HPDE6-E6E7 (cell line): ENCODE measurements around the gene TMC3.
"Not testable (repeated sequence)": the region's sequence is repeated elsewhere in the genome, so short reads cannot be mapped to it uniquely, and the experiment has no call there.

Experiments
- DNase-seq: peaks from one replicate; pipeline ENCODE4 v3.0.0; 2011; ENCODE audit warnings: missing footprints; ENCODE audit errors: extremely low spot score

The TMC3 gene

DNA sequence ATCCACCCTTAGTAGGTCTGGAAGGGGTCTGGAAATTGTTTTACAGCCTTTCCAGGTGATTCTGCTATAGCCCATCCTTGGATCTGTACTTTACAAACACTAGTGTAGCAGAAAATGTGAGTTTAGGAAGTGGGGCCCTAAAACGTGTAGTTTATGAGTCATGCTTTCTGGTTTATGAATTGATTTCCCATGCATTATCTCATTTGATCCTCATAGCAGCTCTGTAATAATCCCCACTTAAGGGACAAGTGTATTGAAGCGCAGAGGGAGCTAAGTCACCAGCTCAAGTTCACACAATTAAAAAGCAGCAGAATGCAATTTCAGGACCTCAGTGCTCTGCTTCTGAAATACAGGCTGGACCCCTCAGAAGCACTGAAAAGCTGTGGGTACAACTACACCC is 27.4 kb downstream of the TMC3 start:
- DNase-seq = no peak

DNA sequence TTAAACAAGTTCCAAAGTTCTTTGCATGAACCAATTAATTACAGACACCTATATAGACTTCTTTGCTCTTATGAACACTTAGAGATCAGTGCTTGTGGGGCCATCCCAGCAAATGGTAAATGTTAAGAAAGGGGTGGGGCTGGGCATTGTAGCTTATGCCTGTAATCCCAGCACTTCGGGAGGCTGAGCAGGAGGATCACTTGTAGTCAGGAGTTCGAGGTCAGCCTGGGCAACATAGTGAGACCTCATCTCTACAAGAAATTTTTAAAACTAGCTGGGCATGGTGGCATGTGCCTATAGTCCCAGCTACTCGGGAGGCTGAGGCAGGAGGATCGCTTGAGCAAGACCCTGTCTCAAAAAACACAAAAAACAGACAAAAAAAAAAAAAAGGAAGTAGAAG is 30.6 kb downstream of the TMC3 start:
- DNase-seq = no peak

DNA sequence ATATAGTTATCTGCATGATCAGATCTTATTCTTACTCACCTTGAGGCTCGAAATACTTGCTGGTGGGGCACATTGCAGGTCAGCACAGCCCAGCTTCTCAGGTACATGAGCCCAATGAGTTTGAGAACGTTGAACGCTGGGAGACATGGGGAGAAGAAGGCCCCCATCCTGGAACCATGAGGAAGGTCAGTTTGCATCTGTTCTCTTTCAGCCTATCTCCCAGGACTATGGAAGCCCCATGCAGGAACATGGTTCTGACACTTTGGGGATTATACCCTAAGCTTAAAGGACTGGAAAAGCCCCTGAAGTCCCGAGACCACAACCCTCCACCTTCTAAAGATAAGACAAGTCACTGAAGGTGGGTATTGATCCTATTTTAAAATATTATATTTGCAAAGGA is 32.7 kb downstream of the TMC3 start:
- no peak for DNase-seq

DNA sequence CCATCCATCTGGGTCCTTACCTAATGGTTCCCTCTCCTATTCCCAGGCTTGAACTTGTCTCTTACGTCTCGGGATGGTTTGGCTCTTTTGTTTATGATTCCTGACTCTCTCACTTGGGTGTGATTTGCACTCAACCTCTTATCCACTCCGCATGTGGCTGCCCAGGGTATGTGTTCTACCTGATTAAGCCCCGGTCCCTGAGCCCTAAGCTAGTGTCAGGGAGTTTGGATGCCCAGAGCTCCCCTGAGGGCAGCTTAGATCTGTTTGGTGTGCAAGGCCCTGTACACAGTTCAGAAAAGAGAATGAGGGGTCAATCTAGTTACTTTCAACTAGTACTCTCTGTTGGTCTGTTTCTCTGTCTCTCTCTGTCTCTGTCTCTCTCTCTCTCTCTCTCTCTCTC is 34.2 kb downstream of the TMC3 start:
- no peak for DNase-seq

DNA sequence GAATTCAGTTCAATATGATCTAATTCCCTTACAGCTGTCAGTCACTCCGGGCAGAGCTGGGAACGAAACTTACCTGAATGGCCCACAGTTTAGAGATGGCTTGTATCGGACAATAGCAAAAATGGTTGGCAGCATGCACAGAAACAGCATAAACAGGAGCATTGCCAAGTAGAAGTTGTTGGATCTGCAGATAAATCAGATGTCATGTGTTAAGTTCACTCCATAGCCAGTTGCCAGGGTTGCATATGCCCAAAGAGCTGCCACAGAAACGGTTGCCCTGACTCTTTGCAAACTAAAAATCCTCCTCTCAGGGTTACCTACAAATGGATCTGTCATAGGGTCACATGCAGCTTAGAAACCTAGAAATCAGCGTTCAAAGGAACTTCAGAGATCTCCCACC is 34.7 kb downstream of the TMC3 start:
- DNase-seq = no peak

DNA sequence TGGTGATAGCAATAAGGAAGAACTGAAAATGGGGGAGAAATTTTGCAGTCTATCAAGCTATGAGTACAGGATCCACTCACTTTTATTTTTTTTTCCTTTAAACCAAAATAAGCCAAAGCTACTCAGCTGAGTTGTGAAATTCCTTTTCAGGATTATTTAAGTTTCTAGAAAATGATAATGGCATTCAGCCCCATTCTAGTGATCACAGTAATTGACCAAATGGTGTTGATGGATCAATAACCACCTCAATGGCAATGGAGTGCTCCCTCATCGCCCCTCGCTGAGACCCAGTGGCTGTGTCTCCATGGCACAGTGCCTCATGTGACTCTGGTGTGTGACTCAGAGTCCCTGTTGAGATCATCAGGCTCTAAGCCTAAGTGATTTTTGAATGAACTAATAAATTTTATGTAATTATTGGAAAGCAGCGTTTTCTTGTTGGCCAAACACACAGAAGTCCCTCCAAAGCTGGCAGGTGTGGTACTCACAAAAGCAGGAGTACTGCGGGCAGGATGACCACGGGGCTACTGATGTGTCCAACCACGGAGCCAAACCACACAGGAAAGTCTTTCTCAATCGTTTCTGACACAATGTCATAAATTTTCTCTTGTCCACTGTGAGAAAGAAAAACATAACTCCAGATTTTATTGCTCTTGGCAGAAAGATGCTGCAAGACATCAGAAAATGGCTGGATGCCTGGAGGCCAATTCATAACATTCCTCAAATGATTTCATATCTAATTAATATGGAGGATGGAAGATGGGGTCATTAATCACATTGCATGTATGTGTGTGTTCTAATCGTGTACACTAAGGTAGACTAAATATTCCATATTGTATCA is 35.6 kb downstream of the TMC3 start:
- no peak for DNase-seq

DNA sequence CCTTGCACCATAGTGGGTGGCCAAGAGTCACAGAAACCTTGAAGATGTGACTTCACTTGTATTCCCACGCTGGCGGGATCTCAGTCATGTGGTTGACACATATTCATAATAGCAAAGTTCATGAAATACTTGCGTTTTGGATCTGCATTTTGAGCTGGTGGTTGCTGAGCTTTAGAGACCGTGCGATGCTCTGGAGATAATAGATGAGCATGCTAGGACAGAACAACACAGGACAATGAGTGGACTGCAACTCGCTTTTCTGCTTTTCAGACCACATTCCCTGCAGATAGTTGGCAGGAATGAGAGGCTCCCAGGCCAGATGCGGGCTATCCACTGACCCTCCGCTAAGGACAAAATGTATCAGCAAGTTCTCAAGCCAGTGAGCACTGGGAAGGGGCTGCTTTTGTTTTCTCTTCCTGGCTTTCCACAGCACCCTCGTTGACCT is 36.3 kb downstream of the TMC3 start:
- no peak for DNase-seq

DNA sequence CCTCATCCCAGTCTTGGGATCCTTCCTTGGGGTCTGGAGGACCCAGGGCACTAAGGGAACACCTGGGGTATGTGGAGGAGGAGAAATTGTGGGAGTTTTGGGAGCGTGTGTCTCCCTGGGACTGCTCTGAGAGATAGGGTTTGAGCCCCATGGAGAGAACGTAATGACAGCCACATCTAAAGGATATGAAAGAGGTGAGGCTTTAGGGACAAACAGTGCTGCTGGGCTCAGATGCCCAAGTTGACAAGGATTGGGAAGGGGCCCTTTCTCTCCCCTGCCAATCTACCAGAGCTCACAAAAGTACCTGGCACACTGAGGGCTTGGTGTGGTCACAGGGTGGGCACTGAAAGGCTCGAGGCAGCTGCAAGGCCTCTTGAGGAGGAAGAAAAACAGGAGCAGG is 36.8 kb downstream of the TMC3 start:
- no peak for DNase-seq

DNA sequence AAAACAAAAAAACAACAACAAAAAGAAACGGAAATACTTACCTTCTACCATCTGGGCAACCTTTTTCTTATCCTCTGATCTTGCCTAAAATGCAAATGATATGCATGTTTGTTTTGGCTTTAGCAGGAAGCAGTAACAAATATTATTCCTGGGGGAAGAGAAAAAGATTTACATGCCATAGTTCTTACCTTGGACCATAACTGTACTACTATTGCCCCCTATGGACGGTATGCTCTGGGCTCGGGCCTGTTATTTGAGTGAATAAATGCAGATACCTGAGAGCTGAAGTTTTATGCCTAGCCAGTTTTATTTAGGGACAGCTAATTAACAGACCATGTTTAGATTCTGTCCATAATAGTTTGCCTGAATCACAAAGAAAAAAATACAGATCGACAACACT is 37.4 kb downstream of the TMC3 start:
- no peak for DNase-seq

DNA sequence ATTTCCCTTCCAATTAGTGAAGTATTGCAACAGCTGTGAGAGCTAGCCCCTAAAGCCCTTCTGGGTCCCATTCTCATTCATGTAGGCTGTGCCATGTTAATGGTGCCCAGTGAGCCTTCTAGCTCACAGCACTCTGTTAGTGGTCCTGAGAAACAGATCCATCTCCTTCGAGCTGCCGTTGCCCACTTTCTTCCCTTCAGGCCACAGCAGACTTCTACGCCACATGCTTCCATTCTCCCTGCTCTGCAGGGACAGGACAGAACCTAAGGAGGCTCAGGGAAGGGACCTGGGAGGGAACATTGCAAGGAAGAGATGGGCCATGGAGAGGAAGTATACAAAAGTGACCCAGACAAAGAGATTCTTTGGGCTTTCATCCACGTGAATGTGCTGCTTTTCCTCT is 38.4 kb downstream of the TMC3 start:
- no peak for DNase-seq

DNA sequence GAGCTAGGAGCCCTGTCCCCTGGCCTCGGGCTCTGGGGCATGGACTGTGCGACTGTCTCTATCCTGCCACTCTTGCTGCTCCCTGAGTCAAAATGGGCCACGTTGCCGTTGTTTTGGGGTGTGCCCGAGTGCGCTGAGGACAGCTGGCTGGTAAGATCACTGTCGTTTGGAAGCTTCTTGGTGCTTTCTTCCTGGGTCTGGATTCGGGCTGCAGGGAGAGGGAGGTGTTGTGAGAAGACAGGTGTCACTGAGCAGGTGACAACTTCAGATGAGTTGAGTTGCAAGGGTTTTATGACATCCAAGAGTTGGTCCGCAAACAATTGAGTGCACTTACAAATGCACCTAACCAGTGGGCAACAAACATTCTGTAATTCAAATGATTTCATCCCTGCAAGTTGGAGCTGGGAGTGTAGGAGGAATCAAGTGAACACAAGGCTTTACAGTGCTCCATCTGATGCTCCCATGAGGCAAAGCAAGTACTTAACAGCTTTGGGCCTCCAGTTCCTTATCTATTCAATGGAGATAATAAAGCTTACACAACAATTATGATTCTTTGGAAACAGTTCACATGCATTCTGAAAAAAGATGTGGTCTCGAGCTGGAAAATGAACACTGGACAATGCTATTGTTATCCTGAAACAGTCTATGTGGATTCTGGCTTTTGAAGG is 39.1 kb downstream of the TMC3 start:
- no peak for DNase-seq

DNA sequence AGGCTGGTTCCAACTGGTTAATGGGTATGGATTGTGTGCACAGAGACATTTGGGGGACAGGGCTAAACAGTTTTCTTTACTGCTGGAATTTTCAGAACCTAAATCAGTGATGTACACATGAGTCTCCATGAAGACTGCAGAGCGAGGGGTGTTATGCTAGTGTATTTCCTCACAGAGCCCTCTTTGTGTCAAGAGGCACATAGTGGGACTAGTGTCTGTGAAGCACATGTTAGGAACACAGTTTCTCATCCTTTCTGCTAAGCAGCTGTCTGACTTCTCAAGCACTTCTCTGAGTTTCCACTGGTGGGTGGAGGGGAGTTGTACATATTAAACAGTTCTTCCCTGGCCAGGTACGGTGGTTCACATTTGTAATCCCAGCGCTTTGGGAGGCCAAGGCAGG is 40.6 kb downstream of the TMC3 start:
- no peak for DNase-seq

DNA sequence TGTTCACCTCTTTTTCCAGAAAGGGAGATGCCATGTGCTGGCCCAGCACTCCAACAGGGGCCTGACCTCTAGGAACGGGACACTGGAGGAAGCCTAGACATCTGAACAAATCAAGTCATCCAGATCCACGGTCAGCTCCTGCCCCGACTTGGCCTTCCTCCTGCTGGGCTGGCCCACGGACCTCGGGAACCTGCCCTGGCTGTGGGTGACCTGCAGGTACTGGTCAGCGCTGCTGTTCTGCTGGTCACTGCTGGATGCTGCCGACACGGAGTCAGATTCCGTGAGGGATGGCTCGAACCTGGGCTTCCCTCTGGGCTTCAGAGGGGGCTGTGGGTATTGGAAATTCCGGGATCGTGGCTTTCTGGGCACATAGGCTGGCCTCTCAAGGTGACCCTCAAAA is 41.7 kb downstream of the TMC3 start:
- DNase-seq = no peak

DNA sequence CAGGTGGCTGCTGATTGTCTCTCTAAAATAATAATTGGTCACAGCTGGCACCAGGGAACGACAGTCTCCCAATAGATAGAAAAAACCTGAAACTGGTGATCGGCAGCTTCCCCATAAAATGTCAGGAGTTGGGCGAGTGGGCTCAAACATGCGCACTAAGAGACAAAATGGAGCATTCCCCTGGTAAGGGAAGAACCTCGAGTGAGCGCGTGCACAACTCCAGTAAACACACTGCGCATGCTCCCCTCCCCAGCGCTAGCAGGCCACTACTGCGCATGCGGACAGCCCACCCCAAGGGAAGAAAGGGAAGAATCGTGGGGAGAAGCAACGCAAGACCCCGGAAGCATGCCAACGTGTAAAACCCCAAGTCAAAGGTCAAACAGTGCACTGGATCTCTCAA is 42.4 kb downstream of the TMC3 start:
- no peak for DNase-seq

DNA sequence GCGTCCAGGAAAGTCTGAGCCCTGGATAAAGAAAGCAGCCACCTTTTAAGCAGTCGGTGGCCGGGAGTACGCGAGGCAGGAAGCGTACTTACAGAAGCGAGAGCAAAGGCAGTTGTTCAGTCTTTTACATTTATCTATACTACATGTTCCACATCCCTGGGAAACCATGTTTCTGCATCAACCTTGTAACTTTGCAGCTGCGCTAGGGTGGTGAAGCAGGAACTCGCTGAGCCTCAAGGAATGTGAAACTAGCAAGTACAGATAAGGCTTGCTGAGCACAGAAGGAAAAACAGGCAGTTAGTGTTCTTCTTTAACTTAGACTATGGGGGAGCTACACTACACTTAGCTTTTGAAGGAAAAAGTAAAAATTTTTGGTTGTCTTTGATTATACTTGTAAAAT is 42.9 kb downstream of the TMC3 start:
- DNase-seq = not testable (repeated sequence)

DNA sequence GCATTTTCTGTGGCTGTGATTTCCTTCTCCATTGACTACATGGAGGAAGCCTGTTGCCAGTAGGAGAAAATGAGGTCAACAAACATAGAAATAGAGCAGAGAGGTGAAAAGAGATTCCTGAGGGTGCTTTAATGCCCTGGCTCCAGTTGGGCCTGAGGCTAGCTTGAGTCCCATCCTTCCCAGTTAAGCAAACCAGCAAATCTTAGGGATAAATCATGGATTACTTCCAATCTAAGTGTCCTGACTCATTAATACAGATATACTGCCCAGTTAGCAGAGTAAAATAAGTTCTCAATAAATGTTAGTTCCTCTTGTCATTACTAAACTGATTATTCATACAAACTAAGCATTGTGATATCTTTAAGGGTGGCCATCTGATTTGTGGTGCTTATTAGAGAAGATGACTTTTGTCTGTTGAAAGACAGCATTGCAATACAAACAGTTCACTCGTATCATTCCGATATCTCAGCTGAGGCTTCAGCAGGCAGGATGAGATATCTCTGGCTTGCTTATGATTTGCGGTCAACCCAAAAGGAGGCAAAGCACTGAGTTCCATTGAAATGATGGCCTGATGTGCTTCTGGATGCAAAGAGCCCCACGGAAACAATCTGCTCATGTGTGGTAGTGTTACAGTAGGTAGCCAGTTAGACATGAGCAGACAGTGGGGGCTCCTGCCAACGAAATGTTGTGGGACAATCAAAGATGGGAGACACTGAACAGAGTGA is 43.5 kb downstream of the TMC3 start:
- DNase-seq = no peak

DNA sequence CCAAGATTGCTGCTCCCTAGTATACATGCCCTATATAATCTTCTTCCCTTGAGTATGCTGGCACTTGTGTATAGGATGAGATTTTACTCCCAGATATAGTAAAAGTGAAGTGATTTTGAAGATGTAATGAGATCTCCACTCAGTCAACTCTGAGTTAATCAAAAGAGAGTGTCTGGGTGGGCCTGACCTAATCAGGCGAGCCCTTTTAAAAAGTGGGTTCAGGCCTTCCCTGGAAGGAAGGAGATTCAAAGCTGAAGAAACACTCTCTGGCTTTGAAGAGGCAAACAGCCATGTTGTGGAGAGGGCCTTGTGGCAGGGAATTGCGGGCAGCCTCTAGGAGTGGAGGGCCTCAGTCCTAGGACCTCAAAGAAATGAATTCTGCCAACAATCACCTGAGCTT is 44.6 kb downstream of the TMC3 start:
- no peak for DNase-seq

DNA sequence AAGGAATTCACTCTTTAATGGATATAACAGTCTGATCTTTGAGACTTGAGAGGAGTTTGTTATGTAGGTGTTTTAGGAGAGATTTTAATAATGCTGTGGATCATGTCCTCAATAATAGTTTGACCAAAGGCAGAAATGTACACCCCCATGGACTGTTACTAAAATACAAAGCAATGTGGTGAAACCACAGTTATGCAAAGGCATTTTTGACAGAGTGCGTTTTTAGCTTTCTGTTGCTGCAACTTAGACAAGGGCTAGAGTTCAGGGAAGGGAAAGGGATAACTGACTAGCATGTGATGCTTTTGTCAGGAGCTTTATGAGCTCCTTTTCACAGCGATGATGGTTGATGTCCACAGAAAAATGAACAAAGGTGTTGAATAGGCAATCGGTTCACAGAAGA is 46.5 kb downstream of the TMC3 start:
- no peak for DNase-seq

DNA sequence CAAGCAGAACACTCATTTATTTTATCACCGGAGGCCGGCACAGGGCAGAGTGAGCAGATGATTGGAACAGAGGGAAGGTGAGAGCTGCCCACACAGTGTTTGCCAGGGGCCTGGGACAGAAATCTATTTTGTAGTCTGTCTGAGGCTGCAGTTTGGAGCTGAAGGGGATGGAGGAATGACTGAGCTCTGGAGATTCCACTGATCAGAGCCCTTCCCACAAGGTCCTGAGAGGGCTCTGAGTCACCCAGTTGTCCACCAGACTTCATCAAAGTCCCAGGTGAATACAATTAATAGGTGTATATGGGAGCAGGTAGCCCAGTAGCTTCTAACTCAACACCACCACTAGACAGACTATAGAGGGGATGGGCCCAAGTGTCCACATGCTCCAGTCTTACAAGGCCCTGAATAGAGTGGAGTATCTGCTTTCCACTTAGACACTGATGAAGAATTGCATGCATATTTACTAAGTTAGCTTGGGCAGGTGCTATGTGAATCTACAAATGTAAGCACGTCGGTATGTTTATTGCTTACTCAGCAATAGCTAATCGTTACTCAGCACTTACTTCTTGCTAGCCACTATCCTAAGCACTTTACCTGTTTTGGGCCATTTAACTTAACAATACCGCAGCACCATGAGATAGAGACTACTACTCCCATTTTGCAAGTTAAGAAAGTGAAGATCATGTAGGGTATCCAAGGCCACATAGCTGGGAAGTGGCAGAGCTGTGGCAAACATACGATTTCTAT is 47.4 kb downstream of the TMC3 start:
- no peak for DNase-seq

DNA sequence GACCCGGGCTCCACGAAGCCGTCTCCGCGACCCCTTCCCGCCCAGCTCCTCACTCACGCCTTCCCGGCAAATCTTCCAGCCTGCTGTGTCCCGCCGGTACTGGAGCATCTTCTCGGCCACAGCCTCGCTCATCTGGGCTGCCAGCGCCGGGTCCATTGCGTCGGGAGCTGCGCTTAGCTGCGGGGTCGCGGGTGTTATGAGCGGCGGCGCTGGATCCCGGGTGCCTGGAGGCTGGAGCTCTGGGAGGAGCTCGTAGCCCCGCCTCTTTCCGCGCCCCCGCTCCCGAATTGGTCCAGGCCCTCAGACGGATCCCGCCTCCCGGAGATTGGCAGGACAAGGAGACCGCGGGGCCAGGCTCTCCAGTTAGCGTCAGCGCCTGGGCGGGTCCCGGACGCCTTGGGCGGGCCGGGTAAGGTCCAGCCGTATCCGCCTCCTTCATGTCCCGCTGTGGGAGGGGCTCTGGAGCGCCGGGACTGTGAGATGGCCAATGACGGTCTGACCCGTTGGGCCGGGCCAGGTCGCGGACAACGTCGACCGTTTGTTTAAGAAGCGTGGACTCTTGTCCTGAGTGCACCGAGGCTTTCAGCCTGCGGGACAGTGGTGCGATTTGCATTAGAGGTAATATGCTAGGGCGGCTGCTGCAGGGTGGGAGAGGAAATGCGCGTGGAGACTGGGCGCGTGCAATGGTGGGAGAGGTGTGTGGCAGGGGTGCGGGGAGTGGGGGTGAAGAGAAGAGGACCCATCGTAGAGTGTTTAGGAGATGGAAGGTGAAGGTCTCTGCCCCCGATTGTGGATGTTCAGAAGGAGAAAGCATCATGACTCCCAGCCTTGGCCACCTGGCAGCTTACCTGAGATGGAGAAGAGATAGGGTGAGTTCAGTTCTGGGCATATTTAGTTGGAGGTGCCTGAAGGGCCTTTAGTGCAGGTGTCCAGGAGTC is 49.8 kb downstream of the TMC3 start, which contains the start of gene STARD5:
Gene STARD5 (minus strand): TSS at position 198 of the 938 bp plus-strand sequence. CDS start 42 bp downstream, at position 156.
- peak; percentile 96 for DNase-seq

DNA sequence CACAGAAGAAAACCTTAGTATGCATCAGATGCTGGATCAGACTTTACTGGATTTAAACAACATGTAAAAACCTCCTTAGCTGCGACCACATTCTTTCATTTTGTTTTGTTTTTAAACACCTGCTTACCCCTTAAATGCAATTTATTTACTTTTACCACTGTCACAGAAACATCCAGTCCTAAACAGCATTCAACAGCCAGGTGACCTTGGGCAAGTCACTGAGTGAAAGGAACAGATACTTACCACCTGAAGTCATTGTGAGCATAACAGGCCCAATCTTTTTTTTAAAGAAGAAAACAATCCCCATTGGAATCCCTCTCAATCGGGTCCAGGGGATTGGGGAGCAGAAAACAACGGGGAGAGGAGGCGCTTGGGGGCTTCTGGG is 50.5 kb downstream of the TMC3 start:
- no peak for DNase-seq
